Loucy (cell line): ENCODE results near the gene GNA15.

Source experiments
- H2AFZ ChIP-seq: fragments of 200-600 bp; sonication (generic); 2 replicates; pipeline ENCODE4 v1.6.0; 2016; ENCODE audit warnings: antibody characterized with exemption, mild to moderate bottlenecking, low read length, moderate library complexity
- H3F3A ChIP-seq: fragments of 200-600 bp; 2 replicates; pipeline ENCODE4 v1.6.0; 2016; ENCODE audit warnings: antibody characterized with exemption, low read depth, mild to moderate bottlenecking
- H3K27me3 ChIP-seq: fragments of 200-600 bp; sonication (generic); 2 replicates; pipeline ENCODE4 v1.6.1; 2014; ENCODE audit warnings: low read length, mild to moderate bottlenecking; ENCODE audit not compliant: insufficient read depth, poor library complexity, severe bottlenecking
- H3K36me3 ChIP-seq: fragments of 200-600 bp; sonication (generic); 2 replicates; pipeline ENCODE4 v1.6.1; 2016; ENCODE audit warnings: low read length; ENCODE audit not compliant: insufficient read depth
- H3K4me1 ChIP-seq: fragments of 200-600 bp; sonication (generic); 2 replicates; pipeline ENCODE4 v1.5.1; 2014; ENCODE audit warnings: low read length, mild to moderate bottlenecking; ENCODE audit not compliant: insufficient read depth, poor library complexity, severe bottlenecking
- H3K4me2 ChIP-seq: fragments of 200-600 bp; sonication (generic); 2 replicates; pipeline ENCODE4 v1.6.0; 2014; ENCODE audit warnings: antibody characterized with exemption, low read length, low read depth, mild to moderate bottlenecking; ENCODE audit not compliant: poor library complexity, severe bottlenecking
- H3K4me3 ChIP-seq: fragments of 200-600 bp; sonication (generic); 2 replicates; pipeline ENCODE4 v1.5.1; 2014; ENCODE audit warnings: low read length, mild to moderate bottlenecking, mixed read lengths; ENCODE audit not compliant: poor library complexity, severe bottlenecking
- H3K79me2 ChIP-seq: fragments of 200-600 bp; sonication (generic); 2 replicates; pipeline ENCODE4 v1.6.1; 2014; ENCODE audit warnings: low read length; ENCODE audit not compliant: insufficient read depth
- H3K9ac ChIP-seq: fragments of 200-600 bp; sonication (generic); 2 replicates; pipeline ENCODE4 v1.6.0; 2014; ENCODE audit warnings: mild to moderate bottlenecking, low read depth, low read length, moderate library complexity; ENCODE audit not compliant: poor library complexity, severe bottlenecking
- H3K9me2 ChIP-seq: fragments of 200-600 bp; sonication (generic); replicated peaks from 2 replicates; pipeline ENCODE4 v1.6.1; 2016; ENCODE audit warnings: low read depth, low read length, mixed read lengths
- H3K9me3 ChIP-seq: fragments of 200-600 bp; sonication (generic); 2 replicates; pipeline ENCODE4 v1.6.1; 2014; ENCODE audit warnings: mild to moderate bottlenecking, antibody characterized with exemption, low read length, low read depth; ENCODE audit not compliant: insufficient read depth
- H4K20me1 ChIP-seq: fragments of 200-600 bp; sonication (generic); 2 replicates; pipeline ENCODE4 v1.6.0; 2014; ENCODE audit warnings: antibody characterized with exemption, low read length, mild to moderate bottlenecking; ENCODE audit not compliant: insufficient read depth, poor library complexity, severe bottlenecking
- CTCF ChIP-seq: fragments of 200-600 bp; sonication (generic); conservative IDR thresholded peaks from 2 replicates; pipeline ENCODE4 v1.5.1; 2014; ENCODE audit warnings: mild to moderate bottlenecking, antibody characterized with exemption, low read length
- EZH2phosphoT487 ChIP-seq: fragments of 200-600 bp; IDR thresholded peaks from 2 replicates; pipeline ENCODE4 v1.6.1; 2018; ENCODE audit warnings: antibody characterized with exemption, mild to moderate bottlenecking, moderate library complexity, borderline replicate concordance

The GNA15 gene

GRCh38 chr19:3115916-3116602, 19.8 kb upstream of the GNA15 start:
- H4K20me1 ChIP-seq = no peaks in the 10 kb centered on the region
- H2AFZ ChIP-seq = no peak overlapping the region
- no peaks in the 10 kb centered on the region for H3K36me3 ChIP-seq
- no peaks in the 10 kb centered on the region for H3K4me1 ChIP-seq
- H3K79me2 ChIP-seq = no peaks in the 10 kb centered on the region
- no peaks in the 10 kb centered on the region for H3K27me3 ChIP-seq
- TF ChIP-seq CTCF = no peak
- TF ChIP-seq EZH2phosphoT487 = no peak
- H3K4me3 ChIP-seq = no peak overlapping the region
- H3K9ac ChIP-seq = no peak overlapping the region
- H3K9me3 ChIP-seq = no peaks in the 10 kb centered on the region
- no peaks in the 10 kb centered on the region for H3F3A ChIP-seq
- H3K4me2 ChIP-seq = no peak overlapping the region
- H3K9me2 ChIP-seq = no peaks in the 10 kb centered on the region

GRCh38 chr19:3116621-3117020, 19.2 kb upstream of the GNA15 start:
- H3K9ac ChIP-seq = no peak overlapping the region
- H3K4me2 ChIP-seq = no peak overlapping the region
- H3K9me3 ChIP-seq = no peaks in the 10 kb centered on the region
- no peaks in the 10 kb centered on the region for H4K20me1 ChIP-seq
- no peaks in the 10 kb centered on the region for H3K4me1 ChIP-seq
- H3K36me3 ChIP-seq = no peaks in the 10 kb centered on the region
- no peak overlapping the region for H3K4me3 ChIP-seq
- no peaks in the 10 kb centered on the region for H3K9me2 ChIP-seq
- H3K27me3 ChIP-seq = no peaks in the 10 kb centered on the region
- no peaks in the 10 kb centered on the region for H3K79me2 ChIP-seq
- no peak overlapping the region for H2AFZ ChIP-seq
- no peak for TF ChIP-seq CTCF
- TF ChIP-seq EZH2phosphoT487 = no peak
- H3F3A ChIP-seq = no peaks in the 10 kb centered on the region

- H4K20me1 ChIP-seq = no peaks in the 10 kb centered on the region
- no peaks in the 10 kb centered on the region for H3F3A ChIP-seq
- H3K9me3 ChIP-seq = no peaks in the 10 kb centered on the region
- H2AFZ ChIP-seq = no peak overlapping the region
- no peaks in the 10 kb centered on the region for H3K36me3 ChIP-seq
- no peaks in the 10 kb centered on the region for H3K27me3 ChIP-seq
- H3K4me3 ChIP-seq = no peak overlapping the region
- no peaks in the 10 kb centered on the region for H3K4me1 ChIP-seq
- no peaks in the 10 kb centered on the region for H3K9me2 ChIP-seq
- H3K79me2 ChIP-seq = no peaks in the 10 kb centered on the region
- H3K4me2 ChIP-seq = no peak overlapping the region
- H3K9ac ChIP-seq = no peak overlapping the region
- no peak for TF ChIP-seq CTCF
- no peak for TF ChIP-seq EZH2phosphoT487
Observed at GRCh38 chr19:3117716-3118115, 18.1 kb upstream of the GNA15 start.
